IMR-90 (cell line): ENCODE results near the gene CTAGE4.
"Not testable (repeated sequence)": the region's sequence is repeated elsewhere in the genome, so short reads cannot be mapped to it uniquely, and the experiment has no call there.

Experiments
- CTCF ChIP-seq: conservative IDR thresholded peaks from 2 replicates; pipeline ENCODE4 v1.5.1; 2012; ENCODE audit warnings: mild to moderate bottlenecking, low read depth, low read length, improper control_type of control experiment
- MAFK ChIP-seq: IDR thresholded peaks from 2 replicates; pipeline ENCODE4 v1.6.1; 2012; ENCODE audit warnings: low read depth, low read length, improper control_type of control experiment
- MAZ ChIP-seq: IDR thresholded peaks from 2 replicates; pipeline ENCODE4 v1.6.1; 2012; ENCODE audit warnings: low read depth, mild to moderate bottlenecking, low read length, improper control_type of control experiment, moderate library complexity, borderline replicate concordance
- POLR2A ChIP-seq: IDR thresholded peaks from 2 replicates; pipeline ENCODE4 v1.6.1; 2012; ENCODE audit warnings: mild to moderate bottlenecking, low read depth, low read length

DNA sequence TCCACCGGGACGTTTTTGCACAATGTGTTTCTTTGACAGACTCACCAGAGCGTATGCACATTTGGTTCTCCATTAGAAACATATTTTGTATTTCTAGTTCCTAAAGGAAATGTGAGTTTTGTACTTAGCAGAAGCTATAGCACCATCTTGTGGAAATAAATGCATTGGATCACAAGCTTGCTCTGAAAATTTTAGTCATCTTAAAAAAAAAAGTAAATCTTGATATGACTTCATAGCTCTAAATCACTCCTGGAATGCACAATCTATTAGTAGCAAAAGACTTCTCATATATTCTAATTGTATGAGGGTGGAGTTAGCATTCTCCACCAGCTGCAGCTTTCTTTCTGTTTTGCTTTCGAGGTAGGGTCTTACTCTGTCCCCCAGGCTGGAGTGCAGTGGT lies 35.9 kb downstream of the CTAGE4 start:
- TF ChIP-seq MAZ, CTCF, POLR2A, MAFK: not testable (repeated sequence)
